ENCODE data around the gene SCAMP1.
A peak's percentile ranks its signal among the peaks of the same experiment; 100 is the strongest.

SCAMP1 gene

DNA sequence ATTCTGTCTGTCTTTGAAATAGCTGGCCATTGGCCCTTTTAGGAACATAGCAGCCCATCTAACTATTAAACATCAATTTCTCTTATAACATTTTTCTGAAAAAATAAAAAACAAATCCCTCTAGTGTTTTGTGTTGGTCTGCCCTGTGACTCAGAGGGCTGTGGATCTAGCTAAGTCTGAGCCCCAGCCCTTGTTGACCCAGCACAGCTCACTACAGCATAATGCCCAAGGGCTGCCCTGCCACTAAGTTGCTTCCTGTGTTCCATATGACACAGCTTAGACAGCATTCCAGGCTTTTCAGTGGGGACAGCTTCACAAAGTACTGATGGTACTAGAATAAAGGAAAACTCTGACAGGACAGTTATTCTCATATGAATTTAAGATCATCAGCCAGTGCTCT is 136.0 kb downstream of the SCAMP1 start:
- H3K9ac ChIP-seq (ENCODE audit: low read depth, low read length), result no peak overlapping the region
- no peaks in the 10 kb centered on the region for H3K27me3 ChIP-seq (ENCODE audit: control insufficient read depth, insufficient read depth, low read length)
- no peak overlapping the region for H3K4me3 ChIP-seq (ENCODE audit: low read depth, low read length)
- peaks cover 33% of the 10 kb centered on the region for H3K4me1 ChIP-seq (ENCODE audit: control insufficient read depth, insufficient read depth, low read length)
- peak overlapping the region; percentile 91 for H3K27ac ChIP-seq (ENCODE audit: low read depth, low read length)
- H3K36me3 ChIP-seq (ENCODE audit: control insufficient read depth, insufficient read depth, low read length), result no peaks in the 10 kb centered on the region
- no peaks in the 10 kb centered on the region for H3K9me3 ChIP-seq (ENCODE audit: control insufficient read depth, insufficient read depth, low read length)

DNA sequence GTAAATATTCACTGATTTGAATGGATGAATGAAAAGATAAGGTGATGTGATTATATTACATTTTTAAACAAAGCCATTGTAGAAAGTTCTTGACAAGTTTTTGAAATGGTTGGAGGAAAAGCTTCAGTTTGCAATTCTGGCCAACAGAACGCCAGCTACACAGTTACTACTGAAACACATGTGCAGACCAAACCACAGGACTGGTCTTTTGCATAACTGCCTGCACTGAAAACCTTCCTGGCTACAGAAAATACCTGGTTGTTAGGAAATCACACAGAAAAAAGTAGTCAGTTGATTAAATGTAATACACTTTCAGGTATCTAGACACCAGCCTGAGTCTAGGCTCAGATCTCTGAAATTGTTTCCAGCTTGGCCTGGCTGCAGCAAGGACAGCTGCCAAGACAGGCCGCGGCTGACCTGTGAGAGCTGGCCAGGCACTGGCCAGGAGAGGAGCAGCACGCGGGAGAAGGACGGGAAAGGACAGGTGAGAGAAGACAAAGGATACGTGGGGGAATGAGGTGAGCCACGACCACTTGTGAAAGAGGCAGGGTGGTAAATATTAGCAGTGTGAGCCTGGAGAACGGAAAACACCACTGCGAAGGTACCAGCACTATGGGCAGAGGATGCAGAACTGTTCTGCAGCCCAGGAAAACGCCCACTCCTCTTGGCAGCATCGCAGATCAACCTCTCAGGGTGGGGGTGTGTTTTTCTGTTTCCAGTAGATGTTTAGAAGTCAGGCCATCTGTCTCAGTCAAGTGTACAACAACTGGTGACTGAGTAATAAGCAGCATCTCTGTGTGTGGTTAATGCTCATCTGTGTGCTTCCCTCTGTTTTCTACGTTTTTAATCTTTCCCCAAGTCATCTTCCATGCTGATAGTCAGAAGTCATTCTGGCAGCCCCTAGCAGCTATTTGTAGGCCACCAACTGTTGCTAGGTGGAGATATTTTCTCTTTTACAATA is 137.4 kb downstream of the SCAMP1 start:
- peaks cover 33% of the 10 kb centered on the region for H3K4me1 ChIP-seq (ENCODE audit: control insufficient read depth, insufficient read depth, low read length)
- H3K4me3 ChIP-seq (ENCODE audit: low read depth, low read length), result no peak overlapping the region
- no peaks in the 10 kb centered on the region for H3K9me3 ChIP-seq (ENCODE audit: control insufficient read depth, insufficient read depth, low read length)
- no peaks in the 10 kb centered on the region for H3K27me3 ChIP-seq (ENCODE audit: control insufficient read depth, insufficient read depth, low read length)
- H3K27ac ChIP-seq (ENCODE audit: low read depth, low read length), result no peak overlapping the region
- no peak overlapping the region for H3K9ac ChIP-seq (ENCODE audit: low read depth, low read length)
- H3K36me3 ChIP-seq (ENCODE audit: control insufficient read depth, insufficient read depth, low read length), result no peaks in the 10 kb centered on the region

DNA sequence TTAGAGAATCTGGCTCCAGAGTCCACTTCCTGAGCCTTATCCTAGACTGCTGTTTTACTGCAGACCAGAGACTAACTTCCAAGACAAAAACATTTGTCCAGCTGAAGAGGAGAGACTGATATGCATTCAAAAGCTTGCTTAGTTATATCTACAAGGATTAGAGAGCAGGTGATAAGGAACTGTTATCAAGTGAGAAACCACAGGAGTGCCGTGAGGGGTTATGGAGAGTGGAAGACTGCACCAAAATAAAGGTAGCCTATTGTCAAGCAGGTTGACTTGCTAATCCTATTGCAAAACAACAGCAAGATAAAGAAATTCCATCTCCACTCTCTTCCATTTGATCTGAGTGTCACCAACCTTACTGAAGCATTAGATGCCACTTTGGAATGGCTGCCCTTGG is 139.1 kb downstream of the SCAMP1 start:
- Histone ChIP-seq H3K27me3 (ENCODE audit: control insufficient read depth, insufficient read depth, low read length) (no peaks in the 10 kb centered on the region), H3K27ac (ENCODE audit: low read depth, low read length) (no peak overlapping the region), H3K4me3 (ENCODE audit: low read depth, low read length) (no peak overlapping the region), H3K9ac (ENCODE audit: low read depth, low read length) (no peak overlapping the region), H3K9me3 (ENCODE audit: control insufficient read depth, insufficient read depth, low read length) (no peaks in the 10 kb centered on the region), H3K36me3 (ENCODE audit: control insufficient read depth, insufficient read depth, low read length) (no peaks in the 10 kb centered on the region), H3K4me1 (ENCODE audit: control insufficient read depth, insufficient read depth, low read length) (peaks cover 38% of the 10 kb centered on the region)

- H3K27me3 ChIP-seq (ENCODE audit: control insufficient read depth, insufficient read depth, low read length), result no peaks in the 10 kb centered on the region
- H3K9me3 ChIP-seq (ENCODE audit: control insufficient read depth, insufficient read depth, low read length), result no peaks in the 10 kb centered on the region
- H3K36me3 ChIP-seq (ENCODE audit: control insufficient read depth, insufficient read depth, low read length), result no peaks in the 10 kb centered on the region
- no peak overlapping the region for H3K9ac ChIP-seq (ENCODE audit: low read depth, low read length)
- peaks cover 40% of the 10 kb centered on the region for H3K4me1 ChIP-seq (ENCODE audit: control insufficient read depth, insufficient read depth, low read length)
- H3K27ac ChIP-seq (ENCODE audit: low read depth, low read length), result no peak overlapping the region
- no peak overlapping the region for H3K4me3 ChIP-seq (ENCODE audit: low read depth, low read length)
These were observed 139.6 kb downstream of the SCAMP1 start for GRCh38 chr5:78500028-78500427.

DNA sequence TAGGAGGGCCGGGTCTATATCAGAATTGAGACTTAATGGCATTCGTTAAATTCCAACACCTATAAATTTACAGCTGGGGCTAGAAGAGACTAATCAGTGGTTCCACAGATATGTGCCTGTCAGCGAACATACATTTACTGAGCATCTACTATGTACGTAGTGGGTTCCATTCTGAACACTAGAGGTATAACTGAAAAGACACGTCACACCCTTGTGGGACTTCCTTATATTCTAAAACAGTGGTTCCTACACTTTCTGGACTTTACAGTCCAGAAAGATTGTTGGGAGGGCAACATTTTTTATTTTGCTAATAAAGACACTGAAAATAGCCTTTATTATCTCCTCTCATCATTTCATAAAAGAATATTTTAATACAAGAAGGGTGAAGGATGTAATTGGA is 140.5 kb downstream of the SCAMP1 start:
- Histone ChIP-seq H3K27ac (ENCODE audit: low read depth, low read length) (no peak overlapping the region), H3K27me3 (ENCODE audit: control insufficient read depth, insufficient read depth, low read length) (no peaks in the 10 kb centered on the region), H3K9me3 (ENCODE audit: control insufficient read depth, insufficient read depth, low read length) (no peaks in the 10 kb centered on the region), H3K9ac (ENCODE audit: low read depth, low read length) (no peak overlapping the region), H3K4me3 (ENCODE audit: low read depth, low read length) (no peak overlapping the region), H3K4me1 (ENCODE audit: control insufficient read depth, insufficient read depth, low read length) (peaks cover 40% of the 10 kb centered on the region), H3K36me3 (ENCODE audit: control insufficient read depth, insufficient read depth, low read length) (no peaks in the 10 kb centered on the region)

GRCh38 chr5:78501411-78502352 is 141.3 kb downstream of the SCAMP1 start:
- Histone ChIP-seq H3K27ac (ENCODE audit: low read depth, low read length) (no peak overlapping the region), H3K9me3 (ENCODE audit: control insufficient read depth, insufficient read depth, low read length) (no peaks in the 10 kb centered on the region), H3K36me3 (ENCODE audit: control insufficient read depth, insufficient read depth, low read length) (no peaks in the 10 kb centered on the region), H3K4me3 (ENCODE audit: low read depth, low read length) (no peak overlapping the region), H3K27me3 (ENCODE audit: control insufficient read depth, insufficient read depth, low read length) (no peaks in the 10 kb centered on the region), H3K4me1 (ENCODE audit: control insufficient read depth, insufficient read depth, low read length) (peaks cover 32% of the 10 kb centered on the region), H3K9ac (ENCODE audit: low read depth, low read length) (no peak overlapping the region)

GRCh38 chr5:78503958-78504653 is 143.7 kb downstream of the SCAMP1 start:
- Histone ChIP-seq H3K27ac (ENCODE audit: low read depth, low read length) (no peak overlapping the region), H3K4me1 (ENCODE audit: control insufficient read depth, insufficient read depth, low read length) (peaks cover 36% of the 10 kb centered on the region), H3K36me3 (ENCODE audit: control insufficient read depth, insufficient read depth, low read length) (no peaks in the 10 kb centered on the region), H3K9me3 (ENCODE audit: control insufficient read depth, insufficient read depth, low read length) (no peaks in the 10 kb centered on the region), H3K4me3 (ENCODE audit: low read depth, low read length) (no peak overlapping the region), H3K27me3 (ENCODE audit: control insufficient read depth, insufficient read depth, low read length) (no peaks in the 10 kb centered on the region), H3K9ac (ENCODE audit: low read depth, low read length) (no peak overlapping the region)

DNA sequence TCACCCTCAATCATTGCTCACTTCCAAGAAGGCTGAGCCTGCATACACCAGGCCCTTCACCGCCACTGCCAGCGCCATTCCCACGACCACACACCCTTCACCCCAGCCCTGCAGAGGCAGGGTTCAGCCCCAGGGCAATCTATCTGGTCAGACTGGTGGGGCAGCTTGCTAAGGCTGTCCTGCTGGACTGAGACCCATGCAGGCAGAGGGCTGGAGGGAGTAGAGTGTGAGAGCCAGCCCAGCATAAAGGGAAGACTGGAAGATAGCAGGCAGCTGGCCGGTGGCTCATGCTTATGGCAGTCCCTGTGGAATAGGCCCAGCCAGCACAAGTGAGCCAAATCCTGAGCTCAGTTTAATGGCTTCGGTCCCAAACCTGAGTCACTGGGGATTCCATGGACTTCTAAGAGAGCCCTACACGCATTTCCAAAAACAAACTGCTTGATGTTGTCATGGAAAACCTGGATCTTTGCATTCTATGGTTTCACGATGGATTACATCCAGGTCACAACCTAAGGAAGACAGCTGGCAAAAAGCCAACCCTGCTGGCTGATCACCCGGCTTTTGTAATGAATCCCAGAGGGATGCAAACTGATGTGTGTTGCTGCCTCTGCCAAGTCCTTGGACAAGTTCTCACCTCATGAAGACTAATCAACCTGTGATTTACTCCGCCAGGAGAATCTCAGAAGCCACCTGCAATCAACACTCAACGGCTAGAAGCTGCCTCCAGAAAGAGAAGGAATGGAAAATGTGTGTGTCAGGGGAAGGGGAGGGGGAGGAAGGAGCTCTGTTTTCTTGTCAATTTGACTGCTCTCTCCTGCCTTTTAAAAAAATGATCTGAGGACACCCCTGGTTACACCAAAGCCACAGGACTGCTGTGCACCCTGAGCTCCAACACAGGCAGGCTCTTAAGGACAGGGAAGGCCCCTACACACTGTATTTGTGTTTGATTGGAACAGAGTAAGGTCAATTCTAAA is 144.6 kb downstream of the SCAMP1 start:
- Histone ChIP-seq H3K9me3 (ENCODE audit: control insufficient read depth, insufficient read depth, low read length) (no peaks in the 10 kb centered on the region), H3K9ac (ENCODE audit: low read depth, low read length) (no peak overlapping the region), H3K4me3 (ENCODE audit: low read depth, low read length) (no peak overlapping the region), H3K27me3 (ENCODE audit: control insufficient read depth, insufficient read depth, low read length) (no peaks in the 10 kb centered on the region), H3K4me1 (ENCODE audit: control insufficient read depth, insufficient read depth, low read length) (peaks cover 39% of the 10 kb centered on the region), H3K36me3 (ENCODE audit: control insufficient read depth, insufficient read depth, low read length) (no peaks in the 10 kb centered on the region), H3K27ac (ENCODE audit: low read depth, low read length) (peak overlapping the region; percentile 6)

DNA sequence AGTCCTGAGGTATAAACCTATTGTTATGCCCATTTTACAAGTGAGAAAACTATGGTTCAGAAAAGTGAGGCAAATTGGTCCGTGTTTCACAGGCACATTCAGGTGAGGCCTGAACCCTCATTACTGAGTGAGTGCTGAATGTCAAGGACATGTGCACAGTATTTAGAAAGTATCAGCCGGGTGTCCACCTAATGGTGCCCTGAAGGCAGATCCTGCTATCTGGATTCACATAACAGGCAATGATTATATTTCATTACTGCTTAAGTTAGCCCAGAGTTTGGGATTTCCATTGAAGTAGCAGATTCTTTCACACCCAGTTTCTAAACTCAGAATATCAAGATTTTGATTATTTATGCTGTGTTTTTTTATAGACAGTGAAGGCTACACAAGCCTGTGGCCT is 145.4 kb downstream of the SCAMP1 start:
- H3K4me1 ChIP-seq (ENCODE audit: control insufficient read depth, insufficient read depth, low read length), result peaks cover 39% of the 10 kb centered on the region
- H3K9ac ChIP-seq (ENCODE audit: low read depth, low read length), result no peak overlapping the region
- H3K27ac ChIP-seq (ENCODE audit: low read depth, low read length), result no peak overlapping the region
- H3K36me3 ChIP-seq (ENCODE audit: control insufficient read depth, insufficient read depth, low read length), result no peaks in the 10 kb centered on the region
- H3K27me3 ChIP-seq (ENCODE audit: control insufficient read depth, insufficient read depth, low read length), result no peaks in the 10 kb centered on the region
- no peaks in the 10 kb centered on the region for H3K9me3 ChIP-seq (ENCODE audit: control insufficient read depth, insufficient read depth, low read length)
- H3K4me3 ChIP-seq (ENCODE audit: low read depth, low read length), result no peak overlapping the region
